ES-I3 (cell line): ENCODE measurements around the gene RNF7.
"Not testable (repeated sequence)": the region's sequence is repeated elsewhere in the genome, so short reads cannot be mapped to it uniquely, and the experiment has no call there.

Experiments used
- H3K36me3 ChIP-seq: 2 replicates; pipeline ENCODE4 v1.6.1; 2013; ENCODE audit warnings: mild to moderate bottlenecking, low read length, control low read depth, moderate library complexity; ENCODE audit not compliant: insufficient read depth
- H3K4me1 ChIP-seq: 2 replicates; pipeline ENCODE4 v1.6.1; 2013; ENCODE audit warnings: mild to moderate bottlenecking, control low read depth, low read length; ENCODE audit not compliant: insufficient read depth
- H3K9ac ChIP-seq: 2 replicates; pipeline ENCODE4 v1.6.1; 2013; ENCODE audit warnings: low read depth, mild to moderate bottlenecking, low read length, moderate library complexity
- H3K9me3 ChIP-seq: 2 replicates; pipeline ENCODE4 v1.6.1; 2013; ENCODE audit warnings: mild to moderate bottlenecking, low read length, moderate library complexity; ENCODE audit not compliant: control insufficient read depth, insufficient read depth

Gene RNF7

GRCh38 chr3:141779667-141780066 lies 41.6 kb downstream of the RNF7 start:
- Histone ChIP-seq H3K4me1 (no peaks in the 10 kb centered on the region), H3K9ac (no peak overlapping the region), H3K9me3 (no peaks in the 10 kb centered on the region), H3K36me3 (no peaks in the 10 kb centered on the region)

DNA sequence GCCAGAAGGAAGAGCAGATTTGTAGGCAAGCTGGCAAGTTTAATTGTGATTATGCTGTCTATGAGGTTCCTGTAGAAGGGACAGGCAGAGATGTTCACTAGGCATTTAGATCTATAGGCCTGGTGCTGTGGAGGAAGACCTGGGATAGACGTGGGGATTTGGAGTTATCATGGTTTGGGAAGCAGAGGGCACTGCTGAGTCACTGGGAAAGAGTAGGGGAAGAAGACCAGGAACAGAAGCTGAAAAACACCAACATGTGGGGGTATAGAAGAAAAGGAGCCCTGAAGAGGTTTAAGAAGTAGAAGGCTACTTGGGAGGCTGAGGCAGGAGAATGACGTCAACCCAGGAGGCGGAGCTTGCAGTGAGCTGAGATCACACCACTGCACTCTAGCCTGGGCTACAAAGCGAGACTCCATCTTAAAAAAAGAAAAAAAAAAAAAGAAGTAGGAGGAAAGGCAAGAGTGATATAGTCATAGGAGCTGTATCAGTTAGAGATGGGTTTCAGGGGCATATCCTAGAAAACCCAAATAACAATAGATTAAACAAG lies 44.4 kb downstream of the RNF7 start:
- no peaks in the 10 kb centered on the region for H3K4me1 ChIP-seq
- no peak overlapping the region for H3K9ac ChIP-seq
- no peaks in the 10 kb centered on the region for H3K9me3 ChIP-seq
- no peaks in the 10 kb centered on the region for H3K36me3 ChIP-seq

- H3K4me1 ChIP-seq = no peaks in the 10 kb centered on the region
- no peaks in the 10 kb centered on the region for H3K36me3 ChIP-seq
- no peaks in the 10 kb centered on the region for H3K9me3 ChIP-seq
- no peak overlapping the region for H3K9ac ChIP-seq
Measured at GRCh38 chr3:141783632-141784031, 45.5 kb downstream of the RNF7 start.

DNA sequence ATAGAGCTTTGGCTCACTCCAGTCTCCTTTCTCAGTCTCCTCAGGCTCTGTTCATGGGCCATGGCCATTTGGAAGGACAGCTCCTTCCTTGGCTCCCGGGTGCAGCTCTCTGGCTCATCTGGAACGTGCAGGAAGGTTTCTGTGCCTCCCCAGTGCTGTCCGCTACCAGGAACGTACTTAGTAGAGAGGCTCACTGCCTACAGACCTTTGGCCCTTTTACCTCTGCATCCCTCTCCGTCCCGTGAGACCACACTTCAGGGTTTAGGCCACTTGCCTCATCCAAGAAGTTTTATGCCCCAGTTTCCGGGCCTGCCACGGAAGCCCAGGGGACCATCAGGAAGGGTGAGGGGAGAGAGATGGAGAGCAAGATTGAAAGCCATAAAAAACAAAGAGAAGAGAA lies 46.0 kb downstream of the RNF7 start:
- Histone ChIP-seq H3K9me3 (no peaks in the 10 kb centered on the region), H3K4me1 (no peaks in the 10 kb centered on the region), H3K36me3 (no peaks in the 10 kb centered on the region), H3K9ac (no peak overlapping the region)

GRCh38 chr3:141784531-141784930 lies 46.4 kb downstream of the RNF7 start:
- no peaks in the 10 kb centered on the region for H3K36me3 ChIP-seq
- H3K9me3 ChIP-seq = no peaks in the 10 kb centered on the region

DNA sequence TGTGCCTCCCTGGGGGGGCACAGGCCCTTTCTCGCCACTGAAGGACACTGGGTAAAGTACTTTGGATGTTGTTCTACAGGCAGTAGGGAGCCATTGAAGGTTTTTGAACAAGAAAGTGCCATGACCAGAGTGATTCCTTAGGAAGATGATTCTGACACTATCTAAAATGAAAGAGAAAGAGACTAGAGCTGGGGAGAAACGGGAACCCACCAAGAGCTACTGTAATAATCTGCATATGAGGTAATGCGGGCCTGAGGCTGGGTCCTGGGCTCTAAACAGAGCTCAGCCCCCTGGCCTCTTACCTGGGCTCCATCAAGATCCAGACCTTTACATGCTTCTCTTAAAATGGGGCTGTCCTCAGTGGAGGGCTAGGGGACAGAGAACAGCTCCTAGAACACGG lies 50.1 kb downstream of the RNF7 start:
- Histone ChIP-seq H3K9ac (no peak overlapping the region), H3K9me3 (no peaks in the 10 kb centered on the region), H3K36me3 (no peaks in the 10 kb centered on the region), H3K4me1 (no peaks in the 10 kb centered on the region)

More at GRCh38 chr3:141784531-141784930, 46.4 kb downstream of the RNF7 start:
- no peaks in the 10 kb centered on the region for H3K4me1 ChIP-seq
- no peak overlapping the region for H3K9ac ChIP-seq

- not testable (repeated sequence) for H3K9ac ChIP-seq, H3K4me1 ChIP-seq, H3K36me3 ChIP-seq, H3K9me3 ChIP-seq
Measured at GRCh38 chr3:141788750-141789149, 50.7 kb downstream of the RNF7 start.

DNA sequence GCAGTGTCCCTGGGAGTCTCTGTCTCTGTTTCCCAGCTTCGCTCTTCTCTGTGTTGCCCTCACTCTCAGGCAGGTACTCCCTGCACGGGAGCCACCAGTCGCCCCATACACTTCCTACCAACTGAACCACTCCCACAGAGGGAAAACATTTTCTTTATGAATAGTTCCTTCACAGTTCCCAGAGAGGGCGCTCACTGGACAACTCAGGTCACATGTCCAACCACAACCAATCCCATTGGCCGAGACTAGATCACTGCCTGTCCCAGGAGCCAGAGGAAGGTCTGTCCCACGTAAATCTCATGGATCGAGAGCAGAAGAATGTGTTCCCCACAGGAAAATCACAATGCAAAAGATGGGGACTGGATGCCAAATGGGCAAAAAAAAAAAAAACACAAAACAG lies 51.2 kb downstream of the RNF7 start:
- Histone ChIP-seq H3K9ac (no peak overlapping the region), H3K36me3 (no peaks in the 10 kb centered on the region), H3K4me1 (no peaks in the 10 kb centered on the region), H3K9me3 (no peaks in the 10 kb centered on the region)

GRCh38 chr3:141790171-141790570 lies 52.1 kb downstream of the RNF7 start:
- Histone ChIP-seq H3K4me1 (no peaks in the 10 kb centered on the region), H3K36me3 (no peaks in the 10 kb centered on the region), H3K9me3 (no peaks in the 10 kb centered on the region), H3K9ac (no peak overlapping the region)

DNA sequence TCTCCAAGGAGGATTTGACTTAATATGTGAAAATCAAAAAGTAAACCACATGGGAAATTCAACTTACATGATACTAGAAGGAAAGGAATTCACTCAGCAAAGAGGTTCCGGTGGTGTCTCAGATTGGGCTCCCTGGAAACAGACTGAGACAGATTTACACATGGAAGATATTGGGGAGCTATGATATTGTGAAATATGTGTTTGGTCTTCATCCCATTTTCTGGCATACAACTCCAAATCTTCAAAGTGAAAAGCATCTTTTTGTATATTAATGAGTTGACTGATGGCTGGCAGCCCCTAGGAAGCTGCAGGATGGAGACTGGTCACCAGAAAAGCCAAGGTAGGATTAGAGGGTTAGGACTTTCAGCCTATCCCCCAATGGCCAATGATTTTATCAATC lies 54.4 kb downstream of the RNF7 start:
- Histone ChIP-seq H3K9me3 (no peaks in the 10 kb centered on the region), H3K9ac (no peak overlapping the region), H3K36me3 (no peaks in the 10 kb centered on the region), H3K4me1 (peaks cover 5% of the 10 kb centered on the region; the same call in 1 of the 2 replicates)

DNA sequence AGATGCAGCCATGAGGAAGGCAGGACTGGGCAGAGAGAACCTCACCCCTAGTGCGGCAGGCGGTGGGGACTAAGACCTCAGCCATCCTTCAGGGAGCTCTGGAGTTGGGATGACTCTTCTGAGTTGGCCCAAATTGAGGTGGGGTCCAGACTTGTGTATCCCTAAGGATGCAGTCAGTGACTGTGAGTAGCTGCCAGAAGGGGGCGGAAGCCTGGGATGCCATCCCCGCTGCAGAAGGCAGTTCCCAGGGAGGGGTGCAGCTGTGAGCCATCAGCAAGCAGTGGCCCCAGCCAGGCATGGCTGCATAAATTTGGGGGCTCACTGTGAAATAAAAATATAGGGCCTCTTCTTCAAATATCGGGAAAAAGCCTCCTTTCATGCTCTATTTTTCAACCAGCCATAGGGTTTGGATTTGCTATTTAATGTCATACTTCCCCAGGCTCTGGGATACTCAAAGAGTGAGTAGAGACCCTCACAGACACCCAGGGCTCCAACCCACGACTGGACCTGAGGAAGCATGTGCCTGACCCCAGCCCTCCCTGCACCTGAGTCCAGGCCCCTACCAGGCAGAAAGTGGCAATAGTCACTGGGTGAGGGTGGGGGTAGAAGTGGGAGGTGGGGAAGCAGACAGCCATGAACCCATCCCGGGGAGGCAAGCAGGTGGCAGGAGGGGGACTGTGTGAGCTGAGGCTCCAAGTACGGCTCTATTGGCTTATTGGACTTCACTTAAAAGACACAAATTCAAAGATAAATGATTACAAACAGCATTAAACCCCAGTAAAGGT lies 55.6 kb downstream of the RNF7 start:
- no peaks in the 10 kb centered on the region for H3K9me3 ChIP-seq
- H3K4me1 ChIP-seq = peaks cover 15% of the 10 kb centered on the region; the same call in 1 of the 2 replicates
- H3K9ac ChIP-seq = no peak overlapping the region
- H3K36me3 ChIP-seq = no peaks in the 10 kb centered on the region

GRCh38 chr3:141795276-141795675 lies 57.2 kb downstream of the RNF7 start:
- no peak overlapping the region for H3K9ac ChIP-seq

GRCh38 chr3:141795741-141796080 lies 57.6 kb downstream of the RNF7 start:
- H3K36me3 ChIP-seq = no peaks in the 10 kb centered on the region
- H3K9ac ChIP-seq = no peak overlapping the region
- no peaks in the 10 kb centered on the region for H3K9me3 ChIP-seq
- peaks cover 15% of the 10 kb centered on the region; the same call in 1 of the 2 replicates for H3K4me1 ChIP-seq

More at GRCh38 chr3:141795276-141795675, 57.2 kb downstream of the RNF7 start:
- Histone ChIP-seq H3K9me3 (no peaks in the 10 kb centered on the region), H3K4me1 (peaks cover 15% of the 10 kb centered on the region; the same call in 1 of the 2 replicates), H3K36me3 (no peaks in the 10 kb centered on the region)

DNA sequence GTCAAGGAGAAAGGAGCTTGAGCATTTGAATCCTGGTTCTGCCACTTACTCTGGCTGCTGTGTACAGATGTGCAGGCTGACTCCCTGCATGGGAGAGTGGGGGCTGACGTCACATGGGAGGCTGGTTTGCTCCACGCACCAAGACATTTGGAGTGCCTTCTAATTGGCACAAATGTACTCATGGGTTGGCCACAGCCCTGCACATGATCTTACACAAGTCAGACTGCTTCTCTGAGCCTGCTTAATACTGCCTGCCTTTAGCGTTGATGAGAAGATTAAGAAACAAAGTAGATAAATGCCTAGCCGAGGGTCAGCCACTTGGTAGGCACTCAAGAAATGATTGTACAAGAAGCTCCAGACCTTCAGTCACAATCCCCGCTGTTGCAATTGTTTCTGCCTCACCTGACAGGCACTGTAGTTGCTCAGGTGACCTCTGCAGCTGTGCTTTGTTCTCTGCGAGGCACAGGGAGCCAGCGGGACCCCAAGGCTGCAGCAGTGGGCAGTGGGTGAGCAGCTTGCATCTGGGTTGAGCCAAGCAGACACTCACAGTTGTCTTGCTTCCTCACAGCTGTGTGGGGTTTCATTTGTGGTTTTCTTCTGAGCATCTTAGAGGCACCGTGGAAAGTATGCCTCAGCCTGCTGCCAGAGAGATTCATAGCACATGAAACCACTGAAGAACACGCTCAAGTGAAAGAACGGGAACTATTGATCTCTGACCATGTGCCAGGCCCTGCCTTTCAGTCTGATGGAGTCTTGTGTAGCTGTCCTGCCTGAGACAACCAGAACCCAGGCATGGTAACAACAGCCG lies 58.2 kb downstream of the RNF7 start:
- Histone ChIP-seq H3K9me3 (no peaks in the 10 kb centered on the region), H3K36me3 (no peaks in the 10 kb centered on the region), H3K4me1 (peaks cover 15% of the 10 kb centered on the region; the same call in 1 of the 2 replicates), H3K9ac (no peak overlapping the region)
